HEK293 (cell line): Measurements from ENCODE around the gene RNH1.

Experiments
- CTCF ChIP-seq: fragments of 450-650 bp; formaldehyde crosslinking; IDR thresholded peaks from 2 replicates; pipeline ENCODE4 v1.5.1; 2016; ENCODE audit warnings: missing biosample characterization, missing genetic modification characterization
- MEIS1 ChIP-seq: sonication (generic); formaldehyde crosslinking; IDR thresholded peaks from 2 replicates; pipeline ENCODE4 v1.8.1; 2022; ENCODE audit warnings: missing genetic modification reagents, mild to moderate bottlenecking, borderline replicate concordance
- ZNF18 ChIP-seq: fragments of 450-650 bp; formaldehyde crosslinking; IDR thresholded peaks from 2 replicates; pipeline ENCODE4 v1.5.1; 2016; ENCODE audit warnings: missing biosample characterization, missing genetic modification characterization
- ZNF24 ChIP-seq: fragments of 450-650 bp; formaldehyde crosslinking; IDR thresholded peaks from 2 replicates; pipeline ENCODE4 v1.5.1; 2016; ENCODE audit warnings: missing biosample characterization, missing genetic modification characterization
- ZNF274 ChIP-seq, 2 experiments: fragments of 200-500 bp in 1 of 2; fragments of 450-650 bp in 1 of 2; sonication (Bioruptor generic) in 1 of 2; formaldehyde crosslinking in 1 of 2; IDR thresholded peaks; 2 replicates each; pipeline versions ENCODE4 v1.5.1 to v1.6.1; 2014 to 2016; ENCODE audit warnings: borderline replicate concordance in 1 of 2, inconsistent platforms in 1 of 2, low read length in 1 of 2, missing biosample characterization in 1 of 2, missing genetic modification characterization in 1 of 2
- ZNF837 ChIP-seq: fragments of 450-650 bp; formaldehyde crosslinking; IDR thresholded peaks from 2 replicates; pipeline ENCODE4 v1.5.1; 2016; ENCODE audit warnings: missing biosample characterization, missing genetic modification characterization
- ZSCAN4 ChIP-seq: fragments of 450-650 bp; formaldehyde crosslinking; IDR thresholded peaks from 2 replicates; pipeline ENCODE4 v1.5.1; 2017; ENCODE audit warnings: missing biosample characterization, missing genetic modification characterization

- TF ChIP-seq ZSCAN4 (tag by site-specific recombination): no peak
- no peak for TF ChIP-seq CTCF (tag by site-specific recombination)
- no peak for TF ChIP-seq ZNF837
- TF ChIP-seq ZNF18 (tag by site-specific recombination): no peak
- no peak for TF ChIP-seq ZNF24
- TF ChIP-seq ZNF274 (IDR thresholded peaks at IDR 0.05; ENCODE audit: low read length): no peak
- TF ChIP-seq ZNF274 (tag by site-specific recombination; IDR thresholded peaks at IDR 0.05; ENCODE audit: borderline replicate concordance): no peak
- TF ChIP-seq MEIS1 (CRISPR knock-in tag): no peak
These were observed 49.0 kb upstream of the RNH1 start for GRCh38 chr11:555780-556661.
